Measurements from ENCODE around the gene KCNJ12.
"Not testable (repeated sequence)": the region's sequence is repeated elsewhere in the genome, so short reads cannot be mapped to it uniquely, and the experiment has no call there.

DNA sequence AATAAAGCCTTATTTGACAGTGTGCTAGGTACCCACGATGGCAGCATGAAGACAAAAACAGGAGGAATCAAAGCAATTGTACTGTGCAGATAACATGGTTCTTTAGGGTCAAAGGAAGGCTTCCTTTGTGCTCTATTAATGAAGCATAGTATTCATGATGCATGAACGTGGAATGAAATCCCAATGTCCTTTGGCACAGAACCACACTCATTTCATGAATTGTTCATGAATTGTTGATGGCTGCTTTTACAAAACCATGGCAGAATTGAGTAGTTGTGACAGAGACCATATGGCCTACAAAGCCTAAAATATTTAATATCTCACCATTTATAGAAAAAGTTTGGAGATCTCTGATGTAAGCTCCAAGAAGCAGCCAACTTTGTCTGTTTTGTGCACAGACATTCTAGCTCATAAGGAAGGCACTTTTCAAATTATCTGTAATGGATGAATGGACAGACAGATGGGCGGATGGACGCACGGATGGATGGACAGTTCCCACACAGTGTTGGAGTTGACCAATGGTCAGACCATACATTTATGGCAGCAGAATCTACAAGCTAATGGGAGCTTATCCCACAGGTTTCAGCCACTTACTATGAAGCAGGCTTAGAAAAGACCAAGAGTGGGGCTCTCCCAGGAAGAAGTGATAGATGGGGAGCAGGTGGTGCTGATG lies 52.7 kb downstream of the KCNJ12 start:
- TF ChIP-seq, protein P1, sequence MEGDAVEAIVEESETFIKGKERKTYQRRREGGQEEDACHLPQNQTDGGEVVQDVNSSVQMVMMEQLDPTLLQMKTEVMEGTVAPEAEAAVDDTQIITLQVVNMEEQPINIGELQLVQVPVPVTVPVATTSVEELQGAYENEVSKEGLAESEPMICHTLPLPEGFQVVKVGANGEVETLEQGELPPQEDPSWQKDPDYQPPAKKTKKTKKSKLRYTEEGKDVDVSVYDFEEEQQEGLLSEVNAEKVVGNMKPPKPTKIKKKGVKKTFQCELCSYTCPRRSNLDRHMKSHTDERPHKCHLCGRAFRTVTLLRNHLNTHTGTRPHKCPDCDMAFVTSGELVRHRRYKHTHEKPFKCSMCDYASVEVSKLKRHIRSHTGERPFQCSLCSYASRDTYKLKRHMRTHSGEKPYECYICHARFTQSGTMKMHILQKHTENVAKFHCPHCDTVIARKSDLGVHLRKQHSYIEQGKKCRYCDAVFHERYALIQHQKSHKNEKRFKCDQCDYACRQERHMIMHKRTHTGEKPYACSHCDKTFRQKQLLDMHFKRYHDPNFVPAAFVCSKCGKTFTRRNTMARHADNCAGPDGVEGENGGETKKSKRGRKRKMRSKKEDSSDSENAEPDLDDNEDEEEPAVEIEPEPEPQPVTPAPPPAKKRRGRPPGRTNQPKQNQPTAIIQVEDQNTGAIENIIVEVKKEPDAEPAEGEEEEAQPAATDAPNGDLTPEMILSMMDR (IDR thresholded peaks at IDR 0.05), result not testable (repeated sequence)
- not testable (repeated sequence) for TF ChIP-seq POLR2A (IDR thresholded peaks at IDR 0.05)
